GM20000 (cell line): ENCODE measurements around the gene KLF9.
A peak's percentile ranks its signal among the peaks of the same experiment; 100 is the strongest.

Experiments
- DNase-seq: peaks from one replicate; pipeline ENCODE4 v3.0.0; 2012; ENCODE audit warnings: low spot score
- TF ChIP-seq, protein P1 (sequence below): IDR thresholded peaks from 2 replicates; pipeline ENCODE4 v1.5.1; 2012; ENCODE audit warnings: mild to moderate bottlenecking, control low read depth; ENCODE audit errors: extremely low read depth, missing control alignments

Gene KLF9

DNA sequence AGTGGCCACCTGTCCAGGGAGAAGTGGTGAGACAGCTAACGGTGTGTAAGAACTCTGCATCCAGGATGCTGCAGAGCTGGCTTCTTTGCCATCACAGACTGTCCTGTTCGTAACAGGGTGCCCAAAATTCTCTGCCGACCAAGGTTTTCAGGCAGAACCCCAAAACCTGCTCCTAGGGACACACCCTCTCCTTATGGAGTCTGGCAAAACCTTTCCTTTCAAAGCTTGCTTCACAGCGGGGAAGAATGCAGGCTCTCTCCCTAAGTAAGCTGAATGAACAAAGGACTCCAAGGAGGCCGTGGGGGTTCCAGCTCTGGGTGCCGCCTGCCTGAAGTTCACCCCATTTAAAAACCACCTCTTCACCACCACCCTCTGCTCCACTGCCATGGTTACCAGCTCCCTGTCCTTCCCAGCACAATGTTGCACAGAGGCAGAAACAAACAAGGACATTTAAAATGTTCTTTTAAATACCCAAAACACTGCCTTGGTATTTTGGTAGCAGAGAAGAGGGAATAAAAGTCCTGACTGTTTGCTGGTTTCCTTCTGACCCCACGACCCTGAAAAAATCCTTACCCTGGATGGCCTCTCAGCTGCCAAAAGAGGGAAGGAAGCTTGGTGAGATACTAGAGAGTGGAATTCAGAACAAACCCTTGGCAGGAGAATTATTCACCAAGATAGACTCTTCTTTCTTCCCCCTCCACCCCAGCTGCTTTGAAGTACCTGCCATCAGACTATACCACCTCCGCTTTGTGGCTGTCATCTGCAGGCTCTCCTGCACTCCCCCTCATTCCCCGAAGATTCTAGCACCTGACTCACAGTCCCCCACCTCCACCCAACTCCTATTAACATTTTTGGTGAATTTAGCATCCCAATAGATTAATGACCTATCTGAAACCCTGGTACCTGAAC lies 7.1 kb upstream of the KLF9 start:
- DNase-seq = peak; percentile 24
- TF ChIP-seq, protein P1, sequence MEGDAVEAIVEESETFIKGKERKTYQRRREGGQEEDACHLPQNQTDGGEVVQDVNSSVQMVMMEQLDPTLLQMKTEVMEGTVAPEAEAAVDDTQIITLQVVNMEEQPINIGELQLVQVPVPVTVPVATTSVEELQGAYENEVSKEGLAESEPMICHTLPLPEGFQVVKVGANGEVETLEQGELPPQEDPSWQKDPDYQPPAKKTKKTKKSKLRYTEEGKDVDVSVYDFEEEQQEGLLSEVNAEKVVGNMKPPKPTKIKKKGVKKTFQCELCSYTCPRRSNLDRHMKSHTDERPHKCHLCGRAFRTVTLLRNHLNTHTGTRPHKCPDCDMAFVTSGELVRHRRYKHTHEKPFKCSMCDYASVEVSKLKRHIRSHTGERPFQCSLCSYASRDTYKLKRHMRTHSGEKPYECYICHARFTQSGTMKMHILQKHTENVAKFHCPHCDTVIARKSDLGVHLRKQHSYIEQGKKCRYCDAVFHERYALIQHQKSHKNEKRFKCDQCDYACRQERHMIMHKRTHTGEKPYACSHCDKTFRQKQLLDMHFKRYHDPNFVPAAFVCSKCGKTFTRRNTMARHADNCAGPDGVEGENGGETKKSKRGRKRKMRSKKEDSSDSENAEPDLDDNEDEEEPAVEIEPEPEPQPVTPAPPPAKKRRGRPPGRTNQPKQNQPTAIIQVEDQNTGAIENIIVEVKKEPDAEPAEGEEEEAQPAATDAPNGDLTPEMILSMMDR = no peak

DNA sequence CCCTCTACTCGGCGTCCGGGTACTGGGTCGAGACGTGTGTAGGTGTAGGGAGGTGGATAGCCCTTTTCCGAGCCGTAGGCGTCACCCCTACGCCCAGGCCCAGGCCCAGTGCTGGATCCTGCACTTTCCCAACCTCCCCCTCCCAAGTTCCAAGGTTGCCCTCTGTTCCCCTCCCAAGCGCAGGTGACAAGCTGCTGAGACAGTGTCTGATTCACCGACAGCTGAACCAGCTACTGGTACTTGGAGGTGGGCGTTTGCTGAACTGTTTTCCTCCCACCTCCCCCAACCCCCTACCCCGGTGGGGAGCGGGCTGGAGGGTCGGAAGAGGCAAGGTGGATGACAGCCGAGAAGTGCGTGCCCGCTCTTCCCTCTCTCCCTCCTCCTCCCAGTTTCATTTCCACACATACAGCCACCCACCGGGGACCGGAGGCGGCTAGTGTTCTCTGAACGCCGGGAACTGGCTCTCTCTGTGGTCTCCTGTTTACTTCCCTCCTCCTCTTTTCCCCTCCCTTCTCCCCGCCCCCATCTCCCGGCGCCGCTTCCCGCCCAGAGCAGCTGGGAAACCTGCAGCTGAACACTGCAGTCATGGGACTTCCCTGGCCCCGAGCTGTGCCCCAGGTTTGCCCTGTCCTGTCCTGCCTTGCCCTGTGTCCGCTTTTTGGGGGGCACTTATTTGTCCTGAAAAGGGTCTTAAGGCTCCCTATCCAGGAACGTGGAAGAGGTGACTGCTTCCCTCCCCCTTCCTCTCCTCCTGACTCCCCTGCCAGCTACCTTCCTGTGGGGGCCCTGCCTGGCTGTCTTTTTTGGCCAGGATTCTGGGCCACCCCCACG lies 6.2 kb upstream of the KLF9 start:
- TF ChIP-seq, protein P1 = no peak
- DNase-seq = peak; percentile 11

DNA sequence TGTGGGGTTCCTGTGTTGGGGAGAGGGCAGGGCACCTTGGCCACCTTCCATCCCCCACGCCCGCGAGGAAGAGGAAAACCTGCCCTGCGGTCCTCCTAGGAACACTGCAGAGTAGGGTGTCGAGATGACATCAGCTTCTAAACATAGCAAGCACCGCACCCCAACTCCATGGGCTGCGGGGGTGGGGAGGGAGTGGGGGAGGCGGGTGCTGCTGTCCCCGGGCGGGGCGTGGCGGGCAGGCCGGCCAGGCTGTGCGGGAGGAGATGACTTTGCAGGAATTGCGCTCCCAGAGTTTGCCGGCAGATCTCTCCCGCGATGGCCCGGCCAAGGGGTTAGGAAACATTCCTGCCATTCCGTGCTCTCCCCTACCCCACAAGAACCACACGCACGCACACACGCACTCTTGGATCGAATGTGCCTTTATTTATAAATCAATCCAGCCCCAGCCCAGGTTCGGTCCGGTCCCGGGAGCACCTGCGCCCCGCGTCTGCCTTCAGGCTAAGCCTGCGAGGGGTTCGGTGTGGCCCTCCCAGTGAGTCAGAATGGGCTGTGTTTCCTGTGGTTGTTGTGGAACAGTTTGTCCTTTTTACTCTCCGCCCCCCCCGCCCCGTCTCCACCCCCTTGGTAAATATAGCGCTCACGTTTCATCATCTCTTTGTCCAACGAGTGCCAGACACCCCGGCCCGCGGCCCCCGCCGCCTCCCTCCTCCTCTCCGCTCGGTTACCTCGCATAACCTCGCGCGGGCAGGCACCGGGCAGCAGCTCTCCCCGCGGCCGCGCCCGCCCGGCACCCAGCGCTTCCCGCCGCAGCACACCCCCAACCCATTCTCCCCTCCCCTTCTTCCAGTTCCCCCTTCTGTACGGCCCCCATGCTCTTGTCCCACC lies 5.3 kb upstream of the KLF9 start:
- TF ChIP-seq, protein P1 = no peak
- peak; percentile 86 for DNase-seq

DNA sequence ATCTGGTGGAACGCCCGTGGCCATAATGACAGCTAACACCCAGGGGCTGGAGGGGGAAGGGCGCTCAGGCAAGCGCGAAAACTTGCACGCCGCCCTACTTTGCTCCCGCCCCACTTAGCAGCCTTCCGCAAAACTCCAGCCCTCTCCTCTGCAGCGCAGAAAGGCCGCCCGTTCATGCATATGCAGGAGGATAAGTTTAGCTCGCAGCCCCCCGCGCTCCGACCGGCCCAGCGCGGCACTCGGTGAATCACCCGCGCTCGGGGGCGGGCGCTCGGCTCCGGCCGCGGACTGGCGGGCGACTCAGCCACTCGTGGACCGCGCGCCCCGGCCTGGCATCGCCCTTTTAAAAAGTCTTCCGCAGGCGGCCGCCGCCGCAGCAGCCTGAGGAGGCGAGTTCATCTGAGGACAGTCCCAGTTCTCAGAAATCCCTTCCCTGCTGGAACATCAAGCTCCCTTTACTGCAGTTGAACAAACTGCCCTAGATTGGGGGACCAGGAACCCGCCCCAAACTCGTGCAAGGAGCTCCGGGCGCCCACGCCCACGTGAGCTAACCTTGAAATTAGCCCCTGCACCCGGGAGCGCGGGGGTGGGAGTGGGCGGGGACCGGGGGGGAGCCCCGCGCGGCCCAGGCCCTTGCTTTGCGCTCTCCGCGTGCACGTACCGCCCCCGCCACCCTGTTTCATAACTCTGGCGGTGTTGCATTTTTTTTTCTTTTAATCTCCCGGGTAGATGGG lies 4.5 kb upstream of the KLF9 start:
- DNase-seq = peak; percentile 88
- TF ChIP-seq, protein P1 = no peak

DNA sequence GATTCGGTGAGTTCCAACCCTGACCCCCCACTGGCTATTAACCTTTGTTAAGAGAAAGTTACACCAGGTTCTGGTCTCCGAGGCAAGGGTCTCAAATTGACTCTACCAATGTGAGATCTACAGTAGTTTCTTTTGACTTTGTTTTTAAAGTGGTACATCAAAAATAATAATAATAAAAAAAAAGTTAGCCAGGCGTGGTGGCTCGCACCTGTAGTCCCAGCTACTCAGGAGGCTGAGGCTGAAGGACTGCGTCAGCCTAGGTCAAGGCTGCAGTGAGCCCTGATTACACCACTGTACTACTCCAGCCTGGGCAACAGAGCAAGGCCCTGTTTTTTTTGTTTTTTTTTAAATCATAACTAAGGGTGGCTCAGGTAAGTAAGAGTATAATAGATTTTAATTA lies 1.0 kb upstream of the KLF9 start:
- no peak for DNase-seq
- TF ChIP-seq, protein P1 = no peak

DNA sequence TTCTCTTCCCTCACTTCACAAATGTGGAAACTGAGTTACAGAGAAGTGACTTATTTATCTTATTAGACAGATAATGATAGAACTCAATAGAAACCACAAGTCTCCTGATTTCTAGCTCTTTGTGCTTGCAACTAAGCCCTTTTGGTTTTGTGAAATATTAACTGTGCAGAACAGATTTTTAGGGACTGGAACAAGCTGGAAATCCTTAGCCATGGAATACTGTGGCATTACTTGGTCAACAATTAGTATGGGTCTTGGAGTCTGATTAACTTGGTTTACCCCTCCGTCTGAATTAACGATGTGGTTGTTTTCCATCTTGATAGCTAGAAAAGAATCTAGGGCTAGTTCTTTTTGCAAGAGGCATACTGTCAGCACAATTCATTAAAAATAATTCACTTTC lies 584 bp upstream of the KLF9 start:
- no peak for DNase-seq
- TF ChIP-seq, protein P1 = no peak
